Measurements from ENCODE around the gene SMARCB1.

The SMARCB1 gene

GRCh38 chr22:23762842-23763578 is 23.8 kb upstream of the SMARCB1 start, which contains the start of gene C22orf15:
Gene C22orf15, plus strand, starts transcription at chr22:23762990. Its CDS starts 317 bp downstream, at chr22:23763307.
- no peak for DNase-seq

- no peak for DNase-seq
These were observed 23.2 kb upstream of the SMARCB1 start for GRCh38 chr22:23763579-23763945.

- no peak for DNase-seq
These were observed 22.8 kb upstream of the SMARCB1 start for GRCh38 chr22:23763954-23764353.

- no peak for DNase-seq
These were observed 21.6 kb upstream of the SMARCB1 start for GRCh38 chr22:23764899-23765881.

GRCh38 chr22:23767303-23767672 is 19.5 kb upstream of the SMARCB1 start:
- no peak for DNase-seq

GRCh38 chr22:23767673-23768548 is 18.9 kb upstream of the SMARCB1 start, which contains the start of gene CHCHD10:
Gene CHCHD10, minus strand, starts transcription at chr22:23767972. Its CDS starts 98 bp downstream, at chr22:23767874.
- DNase-seq = peak; percentile 60

GRCh38 chr22:23769321-23769965 is 17.3 kb upstream of the SMARCB1 start:
- DNase-seq = no peak

- no peak for DNase-seq
These were observed 14.5 kb upstream of the SMARCB1 start for GRCh38 chr22:23772315-23772648.

GRCh38 chr22:23772649-23773473 is 13.9 kb upstream of the SMARCB1 start, which contains the start of gene MMP11:
Gene MMP11, plus strand, starts transcription at chr22:23772849. Its CDS starts 22 bp downstream, at chr22:23772871.
- DNase-seq = no peak

GRCh38 chr22:23773483-23774113 is 13.2 kb upstream of the SMARCB1 start:
- DNase-seq = no peak

- DNase-seq = no peak
These were observed 12.4 kb upstream of the SMARCB1 start for GRCh38 chr22:23774114-23774921.

GRCh38 chr22:23774922-23775436 is 11.8 kb upstream of the SMARCB1 start:
- DNase-seq = no peak

- DNase-seq = no peak
These were observed 10.9 kb upstream of the SMARCB1 start for GRCh38 chr22:23775779-23776375.

GRCh38 chr22:23777776-23778576 is 8.8 kb upstream of the SMARCB1 start:
- no peak for DNase-seq

- no peak for DNase-seq
These were observed 8.2 kb upstream of the SMARCB1 start for GRCh38 chr22:23778577-23778900.

GRCh38 chr22:23779083-23779482 is 7.7 kb upstream of the SMARCB1 start:
- DNase-seq = no peak

GRCh38 chr22:23779731-23780130 is 7.0 kb upstream of the SMARCB1 start:
- DNase-seq = no peak

GRCh38 chr22:23780146-23780748 is 6.5 kb upstream of the SMARCB1 start:
- DNase-seq = no peak

Data from NCI-H1694 (cell line).